HG02885 (cell line): ENCODE measurements around the gene KRTAP6-2.

Experiments used
- ATAC-seq: cut with Tn5 transposase; IDR thresholded peaks from one replicate; pipeline ENCODE4 v1.9.1; 2021; ENCODE audit warnings: mild to moderate bottlenecking; ENCODE audit not compliant: unreplicated experiment, poor library complexity

Gene KRTAP6-2

GRCh38 chr21:30598802-30599201 lies at the start of gene KRTAP6-2:
Gene KRTAP6-2 (minus strand): TSS chr21:30598902. CDS start chr21:30598874, 28 bp downstream.
- ATAC-seq: no peak

- no peak for ATAC-seq
Observed at GRCh38 chr21:30646904-30647414, 48.3 kb upstream of the KRTAP6-2 start.

- no peak for ATAC-seq
Observed at GRCh38 chr21:30642564-30642963, 43.9 kb upstream of the KRTAP6-2 start, which contains the start of gene KRTAP20-3. Gene KRTAP20-3 (plus strand): TSS chr21:30642864.

GRCh38 chr21:30638686-30639085 lies 40.0 kb upstream of the KRTAP6-2 start:
- ATAC-seq: no peak

- no peak for ATAC-seq
Observed at GRCh38 chr21:30634906-30635305, 36.2 kb upstream of the KRTAP6-2 start, which contains the start of gene KRTAP20-2. Gene KRTAP20-2 (plus strand): TSS chr21:30635206. CDS start chr21:30635264, 58 bp downstream.

GRCh38 chr21:30629200-30629599 lies 30.5 kb upstream of the KRTAP6-2 start:
- ATAC-seq: no peak

GRCh38 chr21:30628109-30628508 lies 29.4 kb upstream of the KRTAP6-2 start:
- ATAC-seq: no peak

GRCh38 chr21:30625449-30626165 lies 26.9 kb upstream of the KRTAP6-2 start:
- ATAC-seq: no peak

GRCh38 chr21:30623362-30623761 lies 24.7 kb upstream of the KRTAP6-2 start:
- no peak for ATAC-seq

- ATAC-seq: no peak
Observed at GRCh38 chr21:30620522-30620921, 21.8 kb upstream of the KRTAP6-2 start, which contains the start of gene KRTAP20-4. Gene KRTAP20-4 (plus strand): TSS chr21:30620627.

GRCh38 chr21:30620080-30620479 lies 21.4 kb upstream of the KRTAP6-2 start:
- ATAC-seq: no peak

GRCh38 chr21:30616125-30616524 lies 17.4 kb upstream of the KRTAP6-2 start, which contains the start of gene KRTAP20-1:
Gene KRTAP20-1 (plus strand): TSS chr21:30616425. CDS start chr21:30616455, 30 bp downstream.
- no peak for ATAC-seq

GRCh38 chr21:30615199-30615598 lies 16.5 kb upstream of the KRTAP6-2 start:
- no peak for ATAC-seq

GRCh38 chr21:30613836-30614235 lies 15.1 kb upstream of the KRTAP6-2 start, which contains the start of gene KRTAP6-1:
Gene KRTAP6-1 (minus strand): TSS chr21:30613930. CDS start chr21:30613904, 26 bp downstream.
- no peak for ATAC-seq

GRCh38 chr21:30612132-30612531 lies 13.4 kb upstream of the KRTAP6-2 start:
- ATAC-seq: no peak

GRCh38 chr21:30605968-30606367 lies 7.3 kb upstream of the KRTAP6-2 start:
- ATAC-seq: no peak

GRCh38 chr21:30600787-30601186 lies 2.1 kb upstream of the KRTAP6-2 start, which contains the start of gene KRTAP22-1:
Gene KRTAP22-1 (plus strand): TSS chr21:30601087.
- no peak for ATAC-seq

- ATAC-seq: no peak
Observed at GRCh38 chr21:30592140-30592539, 6.6 kb downstream of the KRTAP6-2 start, which contains the start of gene KRTAP6-3. Gene KRTAP6-3 (plus strand): TSS chr21:30592440. CDS start chr21:30592446, 6 bp downstream.

- ATAC-seq: no peak
Observed at GRCh38 chr21:30590297-30590696, 8.4 kb downstream of the KRTAP6-2 start, which contains the start of gene KRTAP22-2. Gene KRTAP22-2 (minus strand): TSS chr21:30590397.

- ATAC-seq: no peak
Observed at GRCh38 chr21:30582870-30583269, 15.8 kb downstream of the KRTAP6-2 start.

GRCh38 chr21:30580132-30580531 lies 18.6 kb downstream of the KRTAP6-2 start:
- no peak for ATAC-seq
